ENCODE measurements around the gene PMP22. TPM values are rescaled to one million over a fixed set of nuclear protein-coding genes. Genes with fewer than 3 reads are reported as not detected.
"Not testable (repeated sequence)": the region's sequence is repeated elsewhere in the genome, so short reads cannot be mapped to it uniquely, and the experiment has no call there.

Gene PMP22
- total RNA-seq, 1 experiment from 2014 or later: 28.7 TPM

DNA sequence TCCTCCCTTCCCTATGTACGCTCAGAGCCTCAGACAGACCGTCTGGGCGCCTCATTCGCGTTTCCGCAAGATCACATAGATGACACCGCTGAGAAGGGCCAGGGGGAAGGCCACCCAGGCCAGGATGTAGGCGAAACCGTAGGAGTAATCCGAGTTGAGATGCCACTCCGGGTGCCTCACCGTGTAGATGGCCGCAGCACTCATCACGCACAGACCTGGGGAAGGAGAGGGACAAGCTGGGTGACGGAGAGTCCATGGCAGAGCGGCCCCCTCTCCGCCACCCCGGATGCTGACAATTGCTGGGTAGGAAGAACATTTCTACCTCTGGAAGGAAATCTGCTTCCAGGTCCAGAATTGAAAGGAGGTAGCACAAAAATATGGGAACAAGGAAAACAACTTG is 34.3 kb downstream of the PMP22 start:
- CTCF ChIA-PET: no interaction called here
- POLR2A ChIA-PET: no interaction called here
- intact Hi-C loops (cut with micrococcal nuclease): no loop called here

GRCh38 chr17:15221827-15222226 is 43.3 kb downstream of the PMP22 start:
- POLR2A ChIA-PET; H3K9me3 ChIP-seq (ENCODE audit: control insufficient read depth in 1 of 2, insufficient read depth in 1 of 2, low read depth in 1 of 2, low read length in 2 of 2); BruUV-seq (replicated peaks); H3K79me2 ChIP-seq (ENCODE audit: insufficient read depth, low read length); ATAC-seq; H3K4me3 ChIP-seq (replicated peaks in 1 of 2; ENCODE audit: low read depth in 1 of 2, low read length in 2 of 2); H4K20me1 ChIP-seq (ENCODE audit: insufficient read depth); H3K36me3 ChIP-seq (ENCODE audit: control insufficient read depth in 1 of 2, insufficient read depth in 2 of 2, low read length in 2 of 2); DNase-seq (ENCODE audit: low read depth, low spot score); intact Hi-C loops (cut with micrococcal nuclease); H3K9ac ChIP-seq (ENCODE audit: low read length); H3K4me1 ChIP-seq (ENCODE audit: control insufficient read depth in 1 of 2, insufficient read depth in 2 of 2, low read length in 2 of 2); H3K9me2 ChIP-seq (ENCODE audit: insufficient read depth); H2AFZ ChIP-seq (ENCODE audit: low read depth, low read length, poor library complexity, severe bottlenecking); H3K4me2 ChIP-seq (ENCODE audit: low read length); RAD21 ChIA-PET (ENCODE audit: low non-redundant PET in 1 of 2, low total read pairs in 2 of 2, uncharacterized antibody in 2 of 2, unreplicated experiment in 2 of 2); H3K27ac ChIP-seq (ENCODE audit: low read depth, low read length); CTCF ChIA-PET; H3K27me3 ChIP-seq (ENCODE audit: insufficient read depth, low read length): not testable (repeated sequence)

More for the DNA sequence above, 34.3 kb downstream of the PMP22 start:
- no peaks in the 10 kb centered on the region for H3K27me3 ChIP-seq (ENCODE audit: insufficient read depth, low read length)
- H3K27ac ChIP-seq (ENCODE audit: low read depth, low read length): no peak overlapping the region
- no peak overlapping the region for H3K9ac ChIP-seq (ENCODE audit: low read length)
- no peaks in the 10 kb centered on the region for H3K9me3 ChIP-seq (ENCODE audit: control insufficient read depth in 1 of 2, insufficient read depth in 1 of 2, low read depth in 1 of 2, low read length in 2 of 2)
- TF ChIP-seq ELF1 (IDR thresholded peaks at IDR 0.05; ENCODE audit: borderline replicate concordance, low read depth) (no peak), POLR2AphosphoS5 (IDR thresholded peaks at IDR 0.05; ENCODE audit: low read depth, low read length) (no peak), CBX3 (IDR thresholded peaks at IDR 0.05; ENCODE audit: low read depth) (no peak), EGR1 (IDR thresholded peaks at IDR 0.05; ENCODE audit: low read depth) (no peak), JUND (IDR thresholded peaks at IDR 0.05) (no peak), SP1 (IDR thresholded peaks at IDR 0.05; ENCODE audit: low read depth) (no peak), RAD21 (IDR thresholded peaks at IDR 0.05; ENCODE audit: low read depth) (no peak), FOSL1 (IDR thresholded peaks at IDR 0.05; ENCODE audit: low read depth) (no peak), EZH2 (IDR thresholded peaks at IDR 0.05) (no peak)
- TF ChIP-seq, protein P1, sequence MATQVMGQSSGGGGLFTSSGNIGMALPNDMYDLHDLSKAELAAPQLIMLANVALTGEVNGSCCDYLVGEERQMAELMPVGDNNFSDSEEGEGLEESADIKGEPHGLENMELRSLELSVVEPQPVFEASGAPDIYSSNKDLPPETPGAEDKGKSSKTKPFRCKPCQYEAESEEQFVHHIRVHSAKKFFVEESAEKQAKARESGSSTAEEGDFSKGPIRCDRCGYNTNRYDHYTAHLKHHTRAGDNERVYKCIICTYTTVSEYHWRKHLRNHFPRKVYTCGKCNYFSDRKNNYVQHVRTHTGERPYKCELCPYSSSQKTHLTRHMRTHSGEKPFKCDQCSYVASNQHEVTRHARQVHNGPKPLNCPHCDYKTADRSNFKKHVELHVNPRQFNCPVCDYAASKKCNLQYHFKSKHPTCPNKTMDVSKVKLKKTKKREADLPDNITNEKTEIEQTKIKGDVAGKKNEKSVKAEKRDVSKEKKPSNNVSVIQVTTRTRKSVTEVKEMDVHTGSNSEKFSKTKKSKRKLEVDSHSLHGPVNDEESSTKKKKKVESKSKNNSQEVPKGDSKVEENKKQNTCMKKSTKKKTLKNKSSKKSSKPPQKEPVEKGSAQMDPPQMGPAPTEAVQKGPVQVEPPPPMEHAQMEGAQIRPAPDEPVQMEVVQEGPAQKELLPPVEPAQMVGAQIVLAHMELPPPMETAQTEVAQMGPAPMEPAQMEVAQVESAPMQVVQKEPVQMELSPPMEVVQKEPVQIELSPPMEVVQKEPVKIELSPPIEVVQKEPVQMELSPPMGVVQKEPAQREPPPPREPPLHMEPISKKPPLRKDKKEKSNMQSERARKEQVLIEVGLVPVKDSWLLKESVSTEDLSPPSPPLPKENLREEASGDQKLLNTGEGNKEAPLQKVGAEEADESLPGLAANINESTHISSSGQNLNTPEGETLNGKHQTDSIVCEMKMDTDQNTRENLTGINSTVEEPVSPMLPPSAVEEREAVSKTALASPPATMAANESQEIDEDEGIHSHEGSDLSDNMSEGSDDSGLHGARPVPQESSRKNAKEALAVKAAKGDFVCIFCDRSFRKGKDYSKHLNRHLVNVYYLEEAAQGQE (IDR thresholded peaks at IDR 0.05; ENCODE audit: low read depth): no peak
- TF ChIP-seq, protein P2, sequence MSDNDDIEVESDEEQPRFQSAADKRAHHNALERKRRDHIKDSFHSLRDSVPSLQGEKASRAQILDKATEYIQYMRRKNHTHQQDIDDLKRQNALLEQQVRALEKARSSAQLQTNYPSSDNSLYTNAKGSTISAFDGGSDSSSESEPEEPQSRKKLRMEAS (IDR thresholded peaks at IDR 0.05): no peak
- TF ChIP-seq, protein P3, sequence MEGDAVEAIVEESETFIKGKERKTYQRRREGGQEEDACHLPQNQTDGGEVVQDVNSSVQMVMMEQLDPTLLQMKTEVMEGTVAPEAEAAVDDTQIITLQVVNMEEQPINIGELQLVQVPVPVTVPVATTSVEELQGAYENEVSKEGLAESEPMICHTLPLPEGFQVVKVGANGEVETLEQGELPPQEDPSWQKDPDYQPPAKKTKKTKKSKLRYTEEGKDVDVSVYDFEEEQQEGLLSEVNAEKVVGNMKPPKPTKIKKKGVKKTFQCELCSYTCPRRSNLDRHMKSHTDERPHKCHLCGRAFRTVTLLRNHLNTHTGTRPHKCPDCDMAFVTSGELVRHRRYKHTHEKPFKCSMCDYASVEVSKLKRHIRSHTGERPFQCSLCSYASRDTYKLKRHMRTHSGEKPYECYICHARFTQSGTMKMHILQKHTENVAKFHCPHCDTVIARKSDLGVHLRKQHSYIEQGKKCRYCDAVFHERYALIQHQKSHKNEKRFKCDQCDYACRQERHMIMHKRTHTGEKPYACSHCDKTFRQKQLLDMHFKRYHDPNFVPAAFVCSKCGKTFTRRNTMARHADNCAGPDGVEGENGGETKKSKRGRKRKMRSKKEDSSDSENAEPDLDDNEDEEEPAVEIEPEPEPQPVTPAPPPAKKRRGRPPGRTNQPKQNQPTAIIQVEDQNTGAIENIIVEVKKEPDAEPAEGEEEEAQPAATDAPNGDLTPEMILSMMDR (IDR thresholded peaks at IDR 0.05 in 2 of 3, conservative IDR thresholded peaks at IDR 0.05 in 1 of 3; ENCODE audit: borderline replicate concordance in 1 of 3, insufficient read depth in 1 of 3, low read depth in 2 of 3, low read length in 2 of 3): no peak
- RAD21 ChIA-PET (ENCODE audit: low non-redundant PET in 1 of 2, low total read pairs in 2 of 2, uncharacterized antibody in 2 of 2, unreplicated experiment in 2 of 2): no interaction called here
- no peaks in the 10 kb centered on the region for H3K79me2 ChIP-seq (ENCODE audit: insufficient read depth, low read length)
- no peak overlapping the region for H3K4me2 ChIP-seq (ENCODE audit: low read length)
- no peak overlapping the region for H2AFZ ChIP-seq (ENCODE audit: low read depth, low read length, poor library complexity, severe bottlenecking)
- H3K4me3 ChIP-seq (replicated peaks in 1 of 2; ENCODE audit: low read depth in 1 of 2, low read length in 2 of 2): no peak overlapping the region
- no peaks in the 10 kb centered on the region for H3K9me2 ChIP-seq (ENCODE audit: insufficient read depth)
- no peak for DNase-seq (ENCODE audit: low read depth, low spot score)
- no TSS peak for BruUV-seq (replicated peaks)
- ATAC-seq: no peak
- H3K4me1 ChIP-seq (ENCODE audit: control insufficient read depth in 1 of 2, insufficient read depth in 2 of 2, low read length in 2 of 2): no peaks in the 10 kb centered on the region
- H4K20me1 ChIP-seq (ENCODE audit: insufficient read depth): no peaks in the 10 kb centered on the region
- H3K36me3 ChIP-seq (ENCODE audit: control insufficient read depth in 1 of 2, insufficient read depth in 2 of 2, low read length in 2 of 2): no peaks in the 10 kb centered on the region

All from HCT116 (cell line).